Fibroblast of villous mesenchyme (primary cell): Measurements from ENCODE around the gene PRRX2. TPM values are rescaled to one million over a fixed set of nuclear protein-coding genes. Genes with fewer than 3 reads are reported as not detected.
A peak's percentile ranks its signal among the peaks of the same experiment; 100 is the strongest.
"Not testable (repeated sequence)": the region's sequence is repeated elsewhere in the genome, so short reads cannot be mapped to it uniquely, and the experiment has no call there.

Experiments used
- DNase-seq: peaks from one replicate; pipeline ENCODE4 v3.0.0-alpha.2; 2010; ENCODE audit warnings: low read depth
- H3K4me3 ChIP-seq: 2 replicates; pipeline ENCODE4 v1.5.1; 2011; ENCODE audit warnings: low read depth, mild to moderate bottlenecking, low read length
- CTCF ChIP-seq: IDR thresholded peaks from 2 replicates; pipeline ENCODE4 v1.5.1; 2012; ENCODE audit warnings: low read depth, mild to moderate bottlenecking, low read length; ENCODE audit not compliant: insufficient read depth
- total RNA-seq: library from RNA; depleted of rRNA; stranded (reverse); fragments of >200 nt; gene quantifications from 2 replicates; pipeline ENCODE4 v1.2.3, GENCODE V29; 2012

The PRRX2 gene
- total RNA-seq, 1 donor, result under 0.01 TPM

GRCh38 chr9:129756191-129756590, 90.7 kb downstream of the PRRX2 start:
- H3K4me3 ChIP-seq, result no peak overlapping the region
- DNase-seq, result no peak
- TF ChIP-seq CTCF, result no peak

GRCh38 chr9:129757045-129757444, 91.6 kb downstream of the PRRX2 start:
- peak; percentile 58 for DNase-seq
- peak; percentile 13 for TF ChIP-seq CTCF
- no peak overlapping the region for H3K4me3 ChIP-seq

- DNase-seq, result no peak
- H3K4me3 ChIP-seq, result no peak overlapping the region
- no peak for TF ChIP-seq CTCF
Measured at GRCh38 chr9:129759319-129759718, 93.9 kb downstream of the PRRX2 start.

- TF ChIP-seq CTCF, result no peak
- no peak for DNase-seq
- H3K4me3 ChIP-seq, result no peak overlapping the region
Measured at GRCh38 chr9:129759804-129760502, 94.5 kb downstream of the PRRX2 start.

- DNase-seq, H3K4me3 ChIP-seq: not testable (repeated sequence)
Measured at GRCh38 chr9:129760784-129761183, 95.3 kb downstream of the PRRX2 start.

GRCh38 chr9:129761293-129761900, 96.0 kb downstream of the PRRX2 start:
- TF ChIP-seq CTCF, result no peak
- peak; percentile 95 for DNase-seq
- peak overlapping the region; percentile 18 for H3K4me3 ChIP-seq

- no peak for TF ChIP-seq CTCF
- H3K4me3 ChIP-seq, result peak overlapping the region; percentile 18
- DNase-seq, result peak; percentile 91
Measured at GRCh38 chr9:129761901-129762369, 96.5 kb downstream of the PRRX2 start.

GRCh38 chr9:129762370-129762984, 97.0 kb downstream of the PRRX2 start:
- peak; percentile 99 for DNase-seq
- not testable (repeated sequence) for H3K4me3 ChIP-seq
